NCI-H510A (cell line): ENCODE measurements around the gene RNF183.
"Not testable (repeated sequence)": the region's sequence is repeated elsewhere in the genome, so short reads cannot be mapped to it uniquely, and the experiment has no call there.

ENCODE experiments used
- DNase-seq: peaks from one replicate; lab custom pipeline; 2025; lab: John Stamatoyannopoulos, UW

RNF183 gene

GRCh38 chr9:113274474-113275156 is 28.6 kb downstream of the RNF183 start:
- DNase-seq, result peak; percentile 32

GRCh38 chr9:113269871-113270270 is 33.3 kb downstream of the RNF183 start:
- DNase-seq, result no peak

GRCh38 chr9:113269355-113269754 is 33.8 kb downstream of the RNF183 start:
- DNase-seq, result no peak

- DNase-seq, result no peak
Measured at GRCh38 chr9:113267911-113268566, 35.1 kb downstream of the RNF183 start.

- DNase-seq, result no peak
Measured at GRCh38 chr9:113266174-113266573, 37.0 kb downstream of the RNF183 start.

GRCh38 chr9:113261917-113262671 is 41.1 kb downstream of the RNF183 start:
- DNase-seq, result no peak

GRCh38 chr9:113258282-113258681 is 44.9 kb downstream of the RNF183 start:
- no peak for DNase-seq

- DNase-seq, result no peak
Measured at GRCh38 chr9:113257863-113258262, 45.3 kb downstream of the RNF183 start.

GRCh38 chr9:113255438-113255837 is 47.7 kb downstream of the RNF183 start:
- no peak for DNase-seq

- DNase-seq, result no peak
Measured at GRCh38 chr9:113254991-113255390, 48.2 kb downstream of the RNF183 start.

- no peak for DNase-seq
Measured at GRCh38 chr9:113250807-113251206, 52.4 kb downstream of the RNF183 start.

GRCh38 chr9:113249661-113250060 is 53.5 kb downstream of the RNF183 start:
- DNase-seq, result not testable (repeated sequence)

- no peak for DNase-seq
Measured at GRCh38 chr9:113247640-113248039, 55.5 kb downstream of the RNF183 start.
